ENCODE results near the gene MAP3K6.
A peak's percentile ranks its signal among the peaks of the same experiment; 100 is the strongest.

MAP3K6 gene

GRCh38 chr1:27333717-27334279 is 33.0 kb downstream of the MAP3K6 start:
- no peak for DNase-seq (ENCODE audit: low read depth in 2 of 2)

- DNase-seq (ENCODE audit: low read depth in 2 of 2): peak in 1 of 2 donors; percentile 43
Measured at GRCh38 chr1:27332536-27333281, 34.1 kb downstream of the MAP3K6 start.

- no peak for DNase-seq (ENCODE audit: low read depth in 2 of 2)
Measured at GRCh38 chr1:27331922-27332321, 34.8 kb downstream of the MAP3K6 start.

GRCh38 chr1:27331426-27331825 is 35.3 kb downstream of the MAP3K6 start:
- DNase-seq (ENCODE audit: low read depth in 2 of 2): no peak

GRCh38 chr1:27330786-27331185 is 36.0 kb downstream of the MAP3K6 start:
- DNase-seq (ENCODE audit: low read depth in 2 of 2): no peak

GRCh38 chr1:27327964-27328363 is 38.8 kb downstream of the MAP3K6 start:
- DNase-seq (ENCODE audit: low read depth in 2 of 2): no peak

- no peak for DNase-seq (ENCODE audit: low read depth in 2 of 2)
Measured at GRCh38 chr1:27325286-27325685, 41.5 kb downstream of the MAP3K6 start.

GRCh38 chr1:27322569-27323240 is 44.1 kb downstream of the MAP3K6 start:
- no peak for DNase-seq (ENCODE audit: low read depth in 2 of 2)

GRCh38 chr1:27321813-27322568 is 44.8 kb downstream of the MAP3K6 start, which contains the start of gene TMEM222:
Gene TMEM222, plus strand, starts transcription at chr1:27322163. Its CDS starts 35 bp downstream, at chr1:27322198.
- peak; percentile 93 to 94 for DNase-seq (ENCODE audit: low read depth in 2 of 2)

GRCh38 chr1:27318596-27318995 is 48.2 kb downstream of the MAP3K6 start:
- no peak for DNase-seq (ENCODE audit: low read depth in 2 of 2)

GRCh38 chr1:27318136-27318535 is 48.6 kb downstream of the MAP3K6 start:
- DNase-seq (ENCODE audit: low read depth in 2 of 2): no peak

GRCh38 chr1:27316860-27317259 is 49.9 kb downstream of the MAP3K6 start:
- no peak for DNase-seq (ENCODE audit: low read depth in 2 of 2)

- DNase-seq (ENCODE audit: low read depth in 2 of 2): no peak
Measured at GRCh38 chr1:27314737-27315136, 52.0 kb downstream of the MAP3K6 start.

GRCh38 chr1:27314169-27314568 is 52.6 kb downstream of the MAP3K6 start:
- no peak for DNase-seq (ENCODE audit: low read depth in 2 of 2)

- no peak for DNase-seq (ENCODE audit: low read depth in 2 of 2)
Measured at GRCh38 chr1:27307874-27308598, 58.7 kb downstream of the MAP3K6 start.

GRCh38 chr1:27306892-27307761 is 59.6 kb downstream of the MAP3K6 start:
- DNase-seq (ENCODE audit: low read depth in 2 of 2): no peak

- no peak for DNase-seq (ENCODE audit: low read depth in 2 of 2)
Measured at GRCh38 chr1:27306071-27306470, 60.7 kb downstream of the MAP3K6 start.
